Natural killer cell (primary cell): ENCODE data around the gene CAMSAP1. TPM values are rescaled to one million over a fixed set of nuclear protein-coding genes. Genes with fewer than 3 reads are reported as not detected.

Source experiments
- ATAC-seq, 3 donors: fragments of 150-1000 bp in 2 of 3; fragments of 200-7000 bp in 1 of 3; cut with Tn5 transposase; 1 replicate in 1 of 3; 2 replicates in 2 of 3; pipeline ENCODE4 v1.10.0; 2021; ENCODE audit warnings: mild to moderate bottlenecking in 2 of 3, moderate library complexity in 2 of 3
- DNase-seq, 2 donors: peaks; one replicate each; pipeline versions ENCODE4 v3.0.0 to v3.0.0-alpha.2; 2013 to 2021; ENCODE audit warnings: mixed read lengths in 1 of 2
- H3K27ac ChIP-seq: one replicate; pipeline ENCODE4 v1.5.1; 2013; ENCODE audit warnings: mild to moderate bottlenecking, low read length
- H3K27me3 ChIP-seq: one replicate; pipeline ENCODE4 v1.6.1; 2013; ENCODE audit warnings: low read length; ENCODE audit not compliant: control insufficient read depth, insufficient read depth
- H3K36me3 ChIP-seq: one replicate; pipeline ENCODE4 v1.6.1; 2013; ENCODE audit warnings: low read length; ENCODE audit not compliant: control insufficient read depth, insufficient read depth
- H3K4me1 ChIP-seq: one replicate; pipeline ENCODE4 v1.6.1; 2013; ENCODE audit warnings: low read length; ENCODE audit not compliant: control insufficient read depth, insufficient read depth
- H3K4me3 ChIP-seq: one replicate; pipeline ENCODE4 v1.5.1; 2013; ENCODE audit warnings: low read length
- H3K9me3 ChIP-seq: one replicate; pipeline ENCODE4 v1.6.1; 2013; ENCODE audit warnings: low read length; ENCODE audit not compliant: control insufficient read depth, insufficient read depth
- H3K27ac Mint-ChIP-seq, 2 donors: one replicate each; pipeline ENCODE4 v1.8.0; 2022; ENCODE audit warnings: mild to moderate bottlenecking in 2 of 2, mixed read lengths in 2 of 2, moderate library complexity in 1 of 2
- H3K27me3 Mint-ChIP-seq, 2 donors: one replicate each; pipeline ENCODE4 v1.8.0; 2022; ENCODE audit warnings: low read depth in 2 of 2, mixed read lengths in 2 of 2
- H3K36me3 Mint-ChIP-seq: one replicate; pipeline ENCODE4 v1.8.0; 2022; ENCODE audit warnings: mixed read lengths
- H3K4me1 Mint-ChIP-seq, 2 donors: one replicate each; pipeline ENCODE4 v1.8.0; 2022; ENCODE audit warnings: mixed read lengths in 2 of 2
- H3K4me3 Mint-ChIP-seq: one replicate; pipeline ENCODE4 v1.8.0; 2022; ENCODE audit warnings: mild to moderate bottlenecking, moderate library complexity, mixed read lengths
- H3K9me3 Mint-ChIP-seq, 2 donors: one replicate each; pipeline ENCODE4 v1.8.0; 2022; ENCODE audit warnings: mixed read lengths in 2 of 2
- WGBS: methylation state at CpG from one replicate; pipeline ENCODE4 v1.1.7; 2013; ENCODE audit warnings: missing lambda C conversion rate; ENCODE audit not compliant: insufficient coverage; 5-methylcytosine and 5-hydroxymethylcytosine counted together
- intact Hi-C: fragments of 100-400 bp; cut with micrococcal nuclease; formaldehyde crosslinking; loops from one replicate; pipeline ENCODE4 v1.14.2; 2022
- total RNA-seq, 4 donors: library from RNA; stranded (reverse); fragments of 120-200 nt in 1 of 4; gene quantifications; one replicate each; pipeline versions ENCODE4 v1.2.3 to v1.2.4, GENCODE V29; 2013 to 2022
- TF ChIP-seq, protein P1 (sequence below): fragments of 200-600 bp; IDR thresholded peaks from one replicate; pipeline ENCODE4 v1.8.0; 2022; ENCODE audit warnings: antibody characterized with exemption

CAMSAP1 gene
- total RNA-seq, 3 donors from 2014 or later (not counting 1 experiment from before 2014, with no cell fraction given): 25.9 to 33.5 (median 28.1) TPM

DNA sequence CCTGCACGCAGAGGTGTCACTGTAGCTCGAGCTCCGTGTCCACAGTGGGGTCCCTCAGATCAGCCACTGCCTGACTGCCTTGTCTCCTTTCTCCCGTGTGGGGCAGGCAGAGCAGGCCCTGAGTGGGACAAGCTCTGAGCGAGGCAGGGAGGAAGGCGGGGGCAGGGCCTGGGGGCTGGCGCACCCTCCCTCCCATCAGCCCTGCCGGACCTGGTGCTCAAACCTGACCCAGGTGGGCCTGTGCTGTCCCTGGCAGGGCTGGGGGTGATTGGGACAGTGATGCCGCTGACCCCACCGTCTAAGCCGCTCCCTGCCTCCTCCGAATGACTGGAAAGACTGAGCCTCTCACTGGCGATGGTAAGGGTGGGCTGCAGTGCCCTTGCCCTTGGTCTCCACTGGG is 144.4 kb downstream of the CAMSAP1 start:
- DNase-seq (no peak), ATAC-seq (no peak)
- Mint-ChIP-seq H3K4me3 (no peak overlapping the region), H3K4me1 (peaks cover 0 to 10% of the 10 kb centered on the region in 2 donors), H3K9me3 (no peaks in the 10 kb centered on the region), H3K27me3 (no peaks in the 10 kb centered on the region), H3K36me3 (no peaks in the 10 kb centered on the region), H3K27ac (no peak overlapping the region)
- Histone ChIP-seq H3K4me3 (no peak overlapping the region), H3K4me1 (no peaks in the 10 kb centered on the region), H3K9me3 (peaks cover 15% of the 10 kb centered on the region), H3K27me3 (no peaks in the 10 kb centered on the region), H3K27ac (no peak overlapping the region), H3K36me3 (no peaks in the 10 kb centered on the region)
- TF ChIP-seq, protein P1, sequence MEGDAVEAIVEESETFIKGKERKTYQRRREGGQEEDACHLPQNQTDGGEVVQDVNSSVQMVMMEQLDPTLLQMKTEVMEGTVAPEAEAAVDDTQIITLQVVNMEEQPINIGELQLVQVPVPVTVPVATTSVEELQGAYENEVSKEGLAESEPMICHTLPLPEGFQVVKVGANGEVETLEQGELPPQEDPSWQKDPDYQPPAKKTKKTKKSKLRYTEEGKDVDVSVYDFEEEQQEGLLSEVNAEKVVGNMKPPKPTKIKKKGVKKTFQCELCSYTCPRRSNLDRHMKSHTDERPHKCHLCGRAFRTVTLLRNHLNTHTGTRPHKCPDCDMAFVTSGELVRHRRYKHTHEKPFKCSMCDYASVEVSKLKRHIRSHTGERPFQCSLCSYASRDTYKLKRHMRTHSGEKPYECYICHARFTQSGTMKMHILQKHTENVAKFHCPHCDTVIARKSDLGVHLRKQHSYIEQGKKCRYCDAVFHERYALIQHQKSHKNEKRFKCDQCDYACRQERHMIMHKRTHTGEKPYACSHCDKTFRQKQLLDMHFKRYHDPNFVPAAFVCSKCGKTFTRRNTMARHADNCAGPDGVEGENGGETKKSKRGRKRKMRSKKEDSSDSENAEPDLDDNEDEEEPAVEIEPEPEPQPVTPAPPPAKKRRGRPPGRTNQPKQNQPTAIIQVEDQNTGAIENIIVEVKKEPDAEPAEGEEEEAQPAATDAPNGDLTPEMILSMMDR: no peak
- 87% methylated on average over 13 of the region's 13 CpGs for WGBS
- intact Hi-C loops: no loop called here

- 88% methylated on average over 16 of the region's 16 CpGs for WGBS
Observed at GRCh38 chr9:135761845-135762168, 145.5 kb downstream of the CAMSAP1 start.

DNA sequence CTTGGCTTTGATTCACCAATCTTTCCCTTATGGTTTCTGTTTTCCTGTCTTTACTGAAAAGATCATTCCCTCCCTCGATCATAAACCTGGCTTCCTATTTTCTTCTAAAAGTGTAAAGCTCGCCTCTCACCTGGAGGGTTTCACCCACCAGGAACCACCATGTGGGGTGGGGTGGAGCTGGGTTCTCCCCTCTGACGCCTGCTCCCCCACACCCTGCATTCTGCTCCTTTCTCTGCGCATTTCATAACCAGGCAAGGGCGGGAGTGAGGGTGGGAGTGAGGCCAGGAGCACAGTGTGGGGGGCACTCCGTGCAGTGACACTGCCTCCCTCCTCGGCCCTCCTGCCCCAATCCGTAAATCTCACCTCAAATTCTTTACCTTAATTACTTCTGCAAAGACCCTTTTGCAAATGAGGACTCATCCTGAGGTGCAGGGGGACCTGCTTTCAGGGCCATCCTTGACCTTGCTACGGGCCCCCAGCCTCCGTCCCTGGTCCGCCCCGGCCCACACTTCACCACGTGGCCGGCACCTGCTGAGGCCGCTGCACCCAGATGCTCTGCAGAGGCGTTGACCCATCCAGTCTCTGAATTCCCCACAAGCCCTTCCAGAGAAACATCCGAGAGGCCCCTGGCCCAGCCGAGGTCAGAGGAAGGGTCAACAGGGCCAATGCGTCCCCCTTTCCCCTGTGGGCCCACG is 146.0 kb downstream of the CAMSAP1 start:
- Histone ChIP-seq H3K27me3 (no peaks in the 10 kb centered on the region), H3K4me3 (no peak overlapping the region), H3K9me3 (peaks cover 9% of the 10 kb centered on the region), H3K4me1 (no peaks in the 10 kb centered on the region), H3K27ac (no peak overlapping the region), H3K36me3 (no peaks in the 10 kb centered on the region)
- H3K27me3 Mint-ChIP-seq: no peaks in the 10 kb centered on the region
- no peak overlapping the region for H3K4me3 Mint-ChIP-seq
- ATAC-seq (no peak), DNase-seq (no peak)
- no peaks in the 10 kb centered on the region for H3K36me3 Mint-ChIP-seq
- H3K27ac Mint-ChIP-seq: no peak overlapping the region
- H3K4me1 Mint-ChIP-seq: peaks cover 0 to 10% of the 10 kb centered on the region in 2 donors
- WGBS: 84% methylated on average over 16 of the region's 20 CpGs
- TF ChIP-seq, protein P1: no peak
- intact Hi-C loops: no loop called here
- H3K9me3 Mint-ChIP-seq: no peaks in the 10 kb centered on the region

More at GRCh38 chr9:135761845-135762168, 145.5 kb downstream of the CAMSAP1 start:
- intact Hi-C loops: no loop called here
- Histone ChIP-seq H3K4me1 (no peaks in the 10 kb centered on the region), H3K9me3 (peaks cover 15% of the 10 kb centered on the region), H3K27me3 (no peaks in the 10 kb centered on the region), H3K36me3 (no peaks in the 10 kb centered on the region), H3K4me3 (no peak overlapping the region), H3K27ac (no peak overlapping the region)
- no peak for ATAC-seq
- TF ChIP-seq, protein P1: no peak
- Mint-ChIP-seq H3K4me1 (peaks cover 0 to 10% of the 10 kb centered on the region in 2 donors), H3K9me3 (no peaks in the 10 kb centered on the region), H3K4me3 (no peak overlapping the region), H3K27ac (no peak overlapping the region), H3K27me3 (no peaks in the 10 kb centered on the region), H3K36me3 (no peaks in the 10 kb centered on the region)
- DNase-seq: no peak

DNA sequence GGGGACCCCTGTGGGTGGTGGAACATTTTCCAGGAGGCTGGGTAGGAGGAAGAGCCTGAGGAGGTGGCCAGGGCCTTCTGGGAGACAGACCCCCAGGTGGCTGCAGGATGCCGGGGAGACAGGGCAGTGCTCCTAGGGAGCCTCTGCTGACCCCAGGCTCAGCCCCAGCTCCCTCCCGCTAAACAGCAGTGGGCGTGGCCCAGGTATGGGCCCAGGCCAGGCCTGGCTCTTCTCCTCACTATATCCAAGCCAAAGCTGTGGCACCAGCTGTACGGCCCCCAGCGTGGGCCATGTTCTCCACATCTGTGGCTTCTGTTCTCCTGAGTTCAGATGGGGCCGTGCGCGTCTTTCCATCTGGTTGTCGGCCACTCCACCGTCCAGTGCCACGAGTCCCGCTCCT is 146.9 kb downstream of the CAMSAP1 start:
- H3K4me3 ChIP-seq: no peak overlapping the region
- Mint-ChIP-seq H3K36me3 (no peaks in the 10 kb centered on the region), H3K4me3 (no peak overlapping the region), H3K9me3 (no peaks in the 10 kb centered on the region), H3K27me3 (no peaks in the 10 kb centered on the region), H3K27ac (no peak overlapping the region), H3K4me1 (peaks cover 0 to 10% of the 10 kb centered on the region in 2 donors)
- intact Hi-C loops: no loop called here
- DNase-seq (no peak), ATAC-seq (no peak)
- H3K4me1 ChIP-seq: no peaks in the 10 kb centered on the region
- peaks cover 1% of the 10 kb centered on the region for H3K9me3 ChIP-seq
- H3K36me3 ChIP-seq: no peaks in the 10 kb centered on the region
- no peak overlapping the region for H3K27ac ChIP-seq
- TF ChIP-seq, protein P1: no peak
- 76% methylated on average over 12 of the region's 12 CpGs for WGBS
- H3K27me3 ChIP-seq: no peaks in the 10 kb centered on the region
